Tibial artery (tissue), 4 donors: Measurements from ENCODE around the gene CEACAM5.
A peak's percentile ranks its signal among the peaks of the same experiment; 100 is the strongest.

Experiments used
- DNase-seq, 2 donors: peaks; one replicate each; pipeline ENCODE4 v3.0.0-alpha.2; 2019
- H3K27ac ChIP-seq, 2 donors: fragments of 200-600 bp; sonication (generic) in 1 of 2; 1 replicate in 1 of 2; 2 replicates in 1 of 2; pipeline ENCODE4 v1.5.1; 2018 to 2019; ENCODE audit warnings: mild to moderate bottlenecking in 1 of 2
- H3K27me3 ChIP-seq, 2 donors: fragments of 200-600 bp; sonication (generic) in 1 of 2; one replicate each; pipeline versions ENCODE4 v1.5.1 to v1.6.0; 2016 to 2019
- H3K36me3 ChIP-seq, 3 donors: fragments of 200-600 bp; sonication (generic) in 2 of 3; one replicate each; pipeline ENCODE4 v1.5.1; 2016 to 2019; ENCODE audit warnings: mild to moderate bottlenecking in 2 of 3
- H3K4me1 ChIP-seq, 4 donors: fragments of 200-600 bp; sonication (generic) in 2 of 4; 1 replicate in 3 of 4; 2 replicates in 1 of 4; pipeline ENCODE4 v1.5.1; 2016 to 2019
- H3K4me3 ChIP-seq, 2 donors: fragments of 200-600 bp; sonication (generic) in 1 of 2; 1 replicate in 1 of 2; 2 replicates in 1 of 2; pipeline ENCODE4 v1.5.1; 2018 to 2019; ENCODE audit warnings: mild to moderate bottlenecking in 2 of 2
- H3K9me3 ChIP-seq, 3 donors: fragments of 200-600 bp; sonication (generic) in 1 of 3; one replicate each; pipeline ENCODE4 v1.5.1; 2016 to 2019
- CTCF ChIP-seq, 2 experiments: fragments of 200-600 bp in 1 of 2; fragments of 450-650 bp in 1 of 2; IDR thresholded peaks; one replicate each; pipeline ENCODE4 v1.5.1; 2017 to 2019; ENCODE audit warnings: antibody characterized with exemption in 2 of 2, mild to moderate bottlenecking in 1 of 2, moderate library complexity in 1 of 2
- intact Hi-C: fragments of 100-400 bp; cut with DNase I; formaldehyde crosslinking; loops from one replicate; pipeline ENCODE4 v1.15.0; 2023; ENCODE audit warnings: low total_unique reads

Gene CEACAM5

GRCh38 chr19:41691268-41691970 is 17.0 kb upstream of the CEACAM5 start:
- Histone ChIP-seq H3K27ac (no peak overlapping the region), H3K4me3 (no peak overlapping the region), H3K27me3 (peaks cover 0 to 2% of the 10 kb centered on the region in 2 donors), H3K36me3 (no peaks in the 10 kb centered on the region), H3K4me1 (no peaks in the 10 kb centered on the region), H3K9me3 (peaks cover 0 to 20% (median 9%) of the 10 kb centered on the region in 3 donors)
- intact Hi-C loops = no loop called here
- DNase-seq = no peak
- TF ChIP-seq CTCF (IDR thresholded peaks at IDR 0.05) = no peak

- Histone ChIP-seq H3K36me3 (no peaks in the 10 kb centered on the region), H3K4me3 (no peak overlapping the region), H3K27ac (no peak overlapping the region), H3K9me3 (peaks cover 0 to 20% (median 9%) of the 10 kb centered on the region in 3 donors), H3K27me3 (peaks cover 0 to 2% of the 10 kb centered on the region in 2 donors), H3K4me1 (no peaks in the 10 kb centered on the region)
- intact Hi-C loops = no loop called here
- TF ChIP-seq CTCF (IDR thresholded peaks at IDR 0.05) = no peak
- DNase-seq = no peak
Measured at GRCh38 chr19:41694196-41694595, 14.2 kb upstream of the CEACAM5 start.

GRCh38 chr19:41694831-41695635 is 13.4 kb upstream of the CEACAM5 start:
- TF ChIP-seq CTCF (IDR thresholded peaks at IDR 0.05) = no peak
- no peaks in the 10 kb centered on the region for H3K36me3 ChIP-seq
- peaks cover 0 to 2% of the 10 kb centered on the region in 2 donors for H3K27me3 ChIP-seq
- H3K4me3 ChIP-seq = no peak overlapping the region
- no peak overlapping the region for H3K27ac ChIP-seq
- peak in 1 of 2 donors; percentile 46 for DNase-seq
- peaks cover 0 to 20% (median 9%) of the 10 kb centered on the region in 3 donors for H3K9me3 ChIP-seq
- H3K4me1 ChIP-seq = no peaks in the 10 kb centered on the region
- intact Hi-C loops = no loop called here

GRCh38 chr19:41695745-41696144 is 12.7 kb upstream of the CEACAM5 start:
- H3K27ac ChIP-seq = no peak overlapping the region
- H3K27me3 ChIP-seq = peaks cover 0 to 2% of the 10 kb centered on the region in 2 donors
- H3K4me1 ChIP-seq = no peaks in the 10 kb centered on the region
- DNase-seq = no peak
- TF ChIP-seq CTCF (IDR thresholded peaks at IDR 0.05) = no peak
- H3K36me3 ChIP-seq = no peaks in the 10 kb centered on the region
- H3K9me3 ChIP-seq = peaks cover 0 to 20% (median 9%) of the 10 kb centered on the region in 3 donors
- intact Hi-C loops = no loop called here
- no peak overlapping the region for H3K4me3 ChIP-seq

GRCh38 chr19:41696402-41697197 is 11.8 kb upstream of the CEACAM5 start:
- no peak for TF ChIP-seq CTCF (IDR thresholded peaks at IDR 0.05)
- peak in 1 of 2 donors; percentile 48 for DNase-seq
- Histone ChIP-seq H3K4me3 (no peak overlapping the region), H3K27me3 (peaks cover 0 to 2% of the 10 kb centered on the region in 2 donors), H3K27ac (no peak overlapping the region), H3K9me3 (peaks cover 0 to 18% (median 9%) of the 10 kb centered on the region in 3 donors), H3K4me1 (no peaks in the 10 kb centered on the region), H3K36me3 (no peaks in the 10 kb centered on the region)
- intact Hi-C loops = no loop called here
